ENCODE data around the gene RIOK3. TPM values are rescaled to one million over a fixed set of nuclear protein-coding genes. Genes with fewer than 3 reads are reported as not detected.

RIOK3 gene
- total and polyA plus RNA-seq, 9 donors: 21.5 to 48.3 (median 39.2) TPM

- intact Hi-C loops (cut with DNase I): no loop called here
- H3K4me3 ChIP-seq: no peak overlapping the region
- WGBS, 3 donors: 85 to 89% (median 86%) methylated on average over 7 of the region's 7 CpGs
- no peaks in the 10 kb centered on the region for H3K27me3 ChIP-seq
- no peak for DNase-seq
- H3K9me3 ChIP-seq: no peaks in the 10 kb centered on the region
- H3K4me1 ChIP-seq (ENCODE audit: insufficient read depth): no peaks in the 10 kb centered on the region
- H3K27ac ChIP-seq: no peak overlapping the region
- H3K36me3 ChIP-seq: no peaks in the 10 kb centered on the region
- TF ChIP-seq POLR2A (IDR thresholded peaks at IDR 0.05) (no peak), EP300 (IDR thresholded peaks at IDR 0.05) (no peak), CTCF (IDR thresholded peaks at IDR 0.05) (no peak)
Measured at GRCh38 chr18:23521907-23522306, 68.8 kb downstream of the RIOK3 start.

GRCh38 chr18:23523429-23524212 is 70.5 kb downstream of the RIOK3 start:
- WGBS, 3 donors: 79 to 88% (median 81%) methylated on average over 12 of the region's 12 CpGs
- DNase-seq: no peak
- TF ChIP-seq POLR2A (IDR thresholded peaks at IDR 0.05) (no peak), EP300 (IDR thresholded peaks at IDR 0.05) (no peak), CTCF (IDR thresholded peaks at IDR 0.05) (no peak)

GRCh38 chr18:23524213-23524707 is 71.2 kb downstream of the RIOK3 start:
- TF ChIP-seq CTCF (IDR thresholded peaks at IDR 0.05) (no peak), EP300 (IDR thresholded peaks at IDR 0.05) (no peak), POLR2A (IDR thresholded peaks at IDR 0.05) (no peak)
- intact Hi-C loops (cut with DNase I): no loop called here
- H3K27me3 ChIP-seq: no peaks in the 10 kb centered on the region
- H3K36me3 ChIP-seq: no peaks in the 10 kb centered on the region
- no peak for DNase-seq
- H3K4me1 ChIP-seq (ENCODE audit: insufficient read depth): no peaks in the 10 kb centered on the region
- H3K4me3 ChIP-seq: no peak overlapping the region
- no peak overlapping the region for H3K27ac ChIP-seq
- WGBS, 3 donors: 90 to 91% (median 91%) methylated on average over 14 of the region's 14 CpGs
- no peaks in the 10 kb centered on the region for H3K9me3 ChIP-seq

More at GRCh38 chr18:23523429-23524212, 70.5 kb downstream of the RIOK3 start:
- H3K9me3 ChIP-seq: no peaks in the 10 kb centered on the region
- H3K36me3 ChIP-seq: no peaks in the 10 kb centered on the region
- H3K4me1 ChIP-seq (ENCODE audit: insufficient read depth): no peaks in the 10 kb centered on the region
- no peak overlapping the region for H3K27ac ChIP-seq
- H3K27me3 ChIP-seq: no peaks in the 10 kb centered on the region
- intact Hi-C loops (cut with DNase I): no loop called here
- no peak overlapping the region for H3K4me3 ChIP-seq

GRCh38 chr18:23526501-23527063 is 73.5 kb downstream of the RIOK3 start:
- 73 to 82% (median 77%) methylated on average over 5 of the region's 5 CpGs for WGBS, 3 donors
- H3K36me3 ChIP-seq: no peaks in the 10 kb centered on the region
- TF ChIP-seq POLR2A (IDR thresholded peaks at IDR 0.05) (no peak), CTCF (IDR thresholded peaks at IDR 0.05) (no peak), EP300 (IDR thresholded peaks at IDR 0.05) (no peak)

More at GRCh38 chr18:23526501-23527063, 73.5 kb downstream of the RIOK3 start:
- intact Hi-C loops (cut with DNase I): no loop called here
- no peaks in the 10 kb centered on the region for H3K4me1 ChIP-seq (ENCODE audit: insufficient read depth)
- no peaks in the 10 kb centered on the region for H3K9me3 ChIP-seq
- no peaks in the 10 kb centered on the region for H3K27me3 ChIP-seq
- no peak overlapping the region for H3K4me3 ChIP-seq
- H3K27ac ChIP-seq: no peak overlapping the region
- DNase-seq: no peak

All from ovary (tissue), 9 donors.